Activated naive CD8-positive, alpha-beta T cell treated with anti-CD3 and anti-CD28 coated beads, Interleukin-2, amount 10 ng/mL, durations not matched to agents 7 days and 5 days (primary cell): ENCODE data around the gene FCN2. TPM values are rescaled to one million over a fixed set of nuclear protein-coding genes. Genes with fewer than 3 reads are reported as not detected.
"Not testable (repeated sequence)": the region's sequence is repeated elsewhere in the genome, so short reads cannot be mapped to it uniquely, and the experiment has no call there.

Experiments
- ATAC-seq: fragments of 150-1000 bp; cut with Tn5 transposase; one replicate; pipeline ENCODE4 v1.10.0; 2021; ENCODE audit warnings: low read depth, moderate library complexity
- POLR2A ChIA-PET: fragments of 350-600 bp; sonication (Branson Sonifier 250); formaldehyde crosslinking; loops from one replicate; lab custom pipeline; 2021; ENCODE audit warnings: antibody characterized with exemption; lab: Charles Lee
- DNase-seq: peaks from one replicate; pipeline ENCODE4 v3.0.0; 2021
- H3K27ac Mint-ChIP-seq: one replicate; pipeline ENCODE4 v1.8.0; 2022; ENCODE audit warnings: mild to moderate bottlenecking, mixed read lengths
- H3K27me3 Mint-ChIP-seq: one replicate; pipeline ENCODE4 v1.8.0; 2022; ENCODE audit warnings: mild to moderate bottlenecking, moderate library complexity, mixed read lengths
- H3K36me3 Mint-ChIP-seq: one replicate; pipeline ENCODE4 v1.8.0; 2021; ENCODE audit warnings: mild to moderate bottlenecking, mixed read lengths
- H3K4me1 Mint-ChIP-seq: one replicate; pipeline ENCODE4 v1.8.0; 2021; ENCODE audit warnings: mixed read lengths
- H3K4me3 Mint-ChIP-seq: one replicate; pipeline ENCODE4 v1.8.0; 2022; ENCODE audit warnings: mild to moderate bottlenecking, moderate library complexity, mixed read lengths
- H3K9me3 Mint-ChIP-seq: one replicate; pipeline ENCODE4 v1.8.0; 2021; ENCODE audit warnings: mixed read lengths
- total RNA-seq, 2 experiments: library from RNA; stranded (reverse); gene quantifications; one replicate each; pipeline ENCODE4 v1.2.3, GENCODE V29; 2021

FCN2 gene
- total RNA-seq, 2 experiments from 2014 or later = not detected

DNA sequence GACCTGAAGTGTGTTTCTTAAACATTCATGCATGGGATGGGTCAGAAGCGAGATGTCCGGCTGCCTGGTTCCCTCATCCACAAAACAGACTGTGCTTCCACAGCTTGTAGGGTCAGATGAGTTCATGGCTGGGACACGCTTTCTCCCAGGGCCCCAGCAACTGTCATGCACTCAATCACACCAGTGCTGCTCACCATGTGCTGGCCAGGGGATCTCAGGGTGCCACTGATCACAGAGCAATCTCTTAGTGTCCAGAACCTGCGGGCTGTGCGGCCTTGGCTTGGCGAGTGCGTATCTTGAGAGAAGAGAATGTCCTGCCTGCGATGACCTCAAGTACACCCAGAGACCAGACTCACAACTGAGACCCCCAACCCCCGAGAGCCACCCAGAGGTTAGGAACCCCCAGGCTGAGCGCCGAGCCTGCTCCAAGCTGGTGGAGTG lies 26.0 kb upstream of the FCN2 start:
- Mint-ChIP-seq H3K4me3 (no peak overlapping the region), H3K36me3 (no peaks in the 10 kb centered on the region), H3K27me3 (no peaks in the 10 kb centered on the region), H3K4me1 (no peaks in the 10 kb centered on the region), H3K27ac (no peak overlapping the region), H3K9me3 (peaks cover 4% of the 10 kb centered on the region)
- ATAC-seq = no peak
- POLR2A ChIA-PET = no interaction called here
- no peak for DNase-seq

DNA sequence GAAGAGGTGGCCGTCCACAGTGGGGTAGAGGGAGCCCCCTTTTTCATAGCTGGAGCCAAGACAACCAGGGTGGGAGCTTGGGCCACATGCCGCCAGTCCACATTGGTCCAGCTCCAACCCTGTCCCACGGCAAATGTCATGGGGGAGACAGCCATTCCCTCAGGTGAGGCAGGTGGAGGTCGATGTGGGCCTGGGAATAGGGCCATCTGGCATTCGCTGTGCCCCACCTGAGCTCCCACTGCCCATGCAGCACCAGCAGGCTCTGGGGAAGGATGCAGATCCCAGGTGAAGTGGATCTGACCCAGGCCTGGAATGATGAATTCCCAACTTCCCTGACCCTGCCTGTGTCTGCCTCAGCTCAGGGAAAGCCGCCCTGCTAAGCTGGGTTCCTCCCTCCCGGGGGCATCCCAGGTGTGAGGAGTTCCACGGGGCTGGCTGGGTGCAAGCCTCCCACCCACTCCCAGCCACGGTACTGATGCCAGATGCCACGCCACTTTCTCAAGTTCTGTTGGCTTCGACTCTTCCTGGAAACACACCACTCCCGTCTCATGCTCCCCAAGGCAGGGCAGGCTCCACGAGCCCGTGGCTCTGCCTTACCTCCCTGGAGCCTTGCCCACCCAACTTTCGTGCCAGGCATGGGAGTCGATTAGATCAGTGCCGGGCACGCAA lies 25.2 kb upstream of the FCN2 start:
- Mint-ChIP-seq H3K9me3 (peaks cover 6% of the 10 kb centered on the region), H3K4me3 (no peak overlapping the region), H3K4me1 (no peaks in the 10 kb centered on the region), H3K36me3 (no peaks in the 10 kb centered on the region), H3K27me3 (no peaks in the 10 kb centered on the region), H3K27ac (no peak overlapping the region)
- no peak for DNase-seq
- ATAC-seq = no peak
- POLR2A ChIA-PET = no interaction called here

DNA sequence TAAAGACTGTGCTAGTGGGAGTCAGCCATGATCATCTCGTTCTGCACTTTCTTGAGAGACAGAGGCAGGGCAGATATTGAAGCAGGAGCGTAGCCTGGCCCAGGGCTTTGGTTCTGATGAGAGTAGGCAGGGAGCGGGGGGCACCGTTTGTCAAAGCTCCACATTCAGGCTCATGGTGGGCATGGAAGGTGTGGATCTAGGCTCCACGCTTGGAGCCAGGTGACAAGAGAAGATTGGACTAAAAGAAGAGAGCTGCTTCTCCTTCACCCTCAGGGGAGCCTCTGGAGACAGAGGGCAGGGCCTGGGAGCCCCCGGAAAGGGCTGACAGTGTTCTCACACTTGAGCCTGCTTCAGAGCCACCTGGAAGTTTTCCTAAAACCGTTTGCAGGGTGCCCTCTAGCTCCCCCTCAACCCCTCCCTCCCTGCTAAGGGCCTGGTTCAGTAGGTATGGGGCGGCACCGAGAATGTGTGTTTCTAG lies 24.7 kb upstream of the FCN2 start:
- POLR2A ChIA-PET = no interaction called here
- Mint-ChIP-seq H3K9me3 (peaks cover 7% of the 10 kb centered on the region), H3K27ac (no peak overlapping the region), H3K36me3 (no peaks in the 10 kb centered on the region), H3K4me1 (no peaks in the 10 kb centered on the region), H3K4me3 (no peak overlapping the region), H3K27me3 (no peaks in the 10 kb centered on the region)
- ATAC-seq (no peak), DNase-seq (no peak)

DNA sequence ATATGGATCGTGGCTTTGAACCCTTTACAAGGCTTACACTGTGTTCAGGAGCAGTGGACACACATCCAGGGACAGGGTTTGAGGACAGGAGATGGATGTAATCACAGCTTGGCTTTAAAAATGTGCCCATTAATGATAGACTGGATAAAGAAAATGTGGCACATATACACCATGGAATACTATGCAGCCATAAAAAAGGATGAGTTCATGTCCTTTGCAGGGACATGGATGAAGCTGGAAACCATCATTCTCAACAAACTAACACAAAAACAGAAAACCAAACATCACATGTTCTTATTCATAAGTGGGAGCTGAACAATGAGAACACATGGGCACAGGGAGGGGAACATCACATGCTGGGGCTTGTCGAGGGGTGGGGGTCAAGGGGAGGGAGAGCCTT lies 23.2 kb upstream of the FCN2 start:
- H3K36me3 Mint-ChIP-seq, H3K27ac Mint-ChIP-seq, DNase-seq, H3K4me1 Mint-ChIP-seq, H3K4me3 Mint-ChIP-seq, ATAC-seq, POLR2A ChIA-PET, H3K9me3 Mint-ChIP-seq, H3K27me3 Mint-ChIP-seq: not testable (repeated sequence)

DNA sequence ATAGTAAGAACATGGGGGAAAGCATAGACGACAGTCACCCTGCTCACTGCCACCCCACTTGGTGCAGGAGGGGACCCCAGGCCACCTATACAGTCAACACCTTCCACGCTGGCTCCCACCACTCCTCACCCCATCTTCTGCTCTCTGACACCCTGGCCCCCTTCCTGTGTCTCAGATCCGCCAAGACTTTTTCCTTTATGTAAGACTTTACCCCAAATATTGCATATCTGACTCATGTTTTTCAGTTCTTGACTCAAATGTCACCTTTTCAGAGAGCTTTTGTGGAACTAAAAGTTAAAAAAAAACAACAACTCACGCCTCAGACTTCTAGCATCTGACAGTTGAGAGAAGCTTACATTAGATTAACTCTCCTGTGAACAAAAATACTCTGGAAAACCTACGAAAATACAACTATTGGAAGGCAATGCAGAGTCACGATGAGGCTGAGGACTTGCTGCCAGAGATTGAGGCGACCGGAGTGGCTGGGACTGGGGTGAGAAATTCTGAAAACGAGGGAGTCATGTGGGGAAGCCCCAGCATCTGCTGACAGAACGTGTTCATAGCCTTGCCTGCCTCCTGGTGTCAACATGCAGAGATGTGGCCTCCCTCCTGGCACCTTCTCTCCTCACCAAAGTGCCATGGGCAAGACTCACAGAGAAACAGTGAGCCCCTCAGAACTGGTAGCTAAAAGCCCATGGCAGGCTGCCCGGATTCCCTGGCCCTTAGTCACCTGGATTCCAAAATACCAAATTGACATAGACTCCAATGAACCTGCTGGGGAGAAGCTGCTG lies 22.4 kb upstream of the FCN2 start:
- Mint-ChIP-seq H3K36me3 (no peaks in the 10 kb centered on the region), H3K27ac (no peak overlapping the region), H3K9me3 (peaks cover 7% of the 10 kb centered on the region), H3K4me1 (no peaks in the 10 kb centered on the region), H3K4me3 (no peak overlapping the region), H3K27me3 (no peaks in the 10 kb centered on the region)
- POLR2A ChIA-PET = no interaction called here
- no peak for DNase-seq
- ATAC-seq = no peak

DNA sequence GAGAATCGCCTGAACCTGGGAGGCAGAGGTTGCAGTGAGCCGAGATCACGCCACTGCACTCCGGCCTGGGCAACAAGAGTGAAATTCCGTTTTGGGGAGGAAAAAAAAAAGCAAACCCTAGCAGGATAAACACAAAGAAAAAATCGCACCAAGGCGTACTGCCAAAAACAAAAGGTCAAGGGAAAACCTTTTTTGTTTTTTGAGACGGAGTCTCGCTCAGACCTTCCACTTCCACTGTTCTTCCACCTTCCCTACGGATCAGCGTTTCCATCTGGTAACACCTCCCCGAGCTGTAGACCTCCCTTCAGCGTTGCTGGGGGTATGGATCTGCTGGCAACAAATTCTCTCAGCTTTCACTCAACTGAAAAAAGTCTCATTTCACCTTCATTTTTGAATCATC lies 20.1 kb upstream of the FCN2 start:
- Mint-ChIP-seq H3K9me3 (peaks cover 7% of the 10 kb centered on the region), H3K27me3 (no peaks in the 10 kb centered on the region), H3K36me3 (no peaks in the 10 kb centered on the region), H3K4me1 (no peaks in the 10 kb centered on the region), H3K4me3 (no peak overlapping the region), H3K27ac (no peak overlapping the region)
- POLR2A ChIA-PET = no interaction called here
- ATAC-seq = no peak
- DNase-seq = no peak

DNA sequence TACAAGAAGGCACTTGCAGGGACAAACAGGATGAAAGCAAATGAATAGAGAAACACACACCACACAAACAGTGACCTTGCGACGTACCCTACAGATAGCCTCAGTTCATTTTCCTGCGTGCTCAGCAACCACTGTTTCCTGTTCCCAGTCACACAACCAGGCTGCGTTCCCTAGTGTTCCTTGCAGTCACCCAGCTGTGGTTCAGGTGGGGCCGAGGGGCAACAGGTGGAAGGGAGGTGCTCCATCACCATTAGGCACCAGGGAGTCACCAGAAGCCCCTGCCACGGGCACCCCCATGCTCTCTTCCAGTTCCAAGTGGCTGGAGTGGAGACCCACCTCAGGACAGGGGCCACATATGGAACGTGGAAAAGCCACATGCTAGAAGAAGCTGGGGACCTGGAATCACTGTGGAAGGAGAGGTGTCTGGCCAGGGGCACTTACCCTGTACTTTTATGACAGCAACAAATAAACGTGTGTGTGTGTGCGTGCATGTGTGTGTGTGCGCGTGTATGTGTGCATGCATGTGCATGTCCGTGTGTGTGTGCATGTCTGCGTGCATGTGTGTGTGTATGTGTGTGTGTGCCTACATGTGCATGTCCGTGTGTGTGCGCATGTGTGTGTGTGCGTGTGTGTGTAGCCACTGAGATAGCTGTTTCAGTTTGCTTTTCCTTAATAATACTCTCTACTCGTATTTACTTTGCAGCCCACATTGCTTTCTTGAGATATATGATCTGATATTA lies 18.8 kb upstream of the FCN2 start:
- no peak for DNase-seq
- Mint-ChIP-seq H3K27me3 (no peaks in the 10 kb centered on the region), H3K36me3 (no peaks in the 10 kb centered on the region), H3K4me3 (no peak overlapping the region), H3K27ac (no peak overlapping the region), H3K4me1 (no peaks in the 10 kb centered on the region), H3K9me3 (peaks cover 7% of the 10 kb centered on the region)
- POLR2A ChIA-PET = no interaction called here
- ATAC-seq = no peak

DNA sequence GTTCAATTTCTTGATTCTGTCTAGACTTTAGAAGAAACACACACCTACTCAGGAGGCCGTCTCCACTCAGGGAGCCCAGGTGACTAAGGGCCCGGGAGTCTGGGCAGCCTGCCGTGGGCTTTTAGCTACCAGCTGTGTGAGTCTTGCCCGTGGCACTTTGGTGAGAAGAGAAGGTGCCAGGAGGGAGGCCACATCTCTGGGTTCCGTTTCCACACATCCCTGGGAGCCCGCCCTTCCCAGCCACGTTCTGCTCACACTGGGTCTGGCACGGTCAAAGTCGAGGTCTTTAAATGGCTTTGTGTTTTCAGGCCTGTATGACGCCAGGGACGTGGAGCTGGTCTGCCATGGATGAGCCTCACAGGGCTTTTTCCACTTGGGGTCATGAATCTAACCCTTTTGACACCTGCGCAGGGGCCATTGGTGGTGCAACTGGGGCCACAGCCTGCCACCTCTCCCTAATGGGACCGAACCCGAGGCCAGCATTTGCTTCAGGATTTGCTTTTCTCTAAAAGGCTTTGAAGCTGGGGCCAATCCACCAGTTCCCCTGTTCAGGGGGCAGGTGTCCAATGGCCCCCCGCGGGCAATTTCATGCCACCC lies 17.2 kb upstream of the FCN2 start:
- no peak for ATAC-seq
- Mint-ChIP-seq H3K27me3 (no peaks in the 10 kb centered on the region), H3K36me3 (no peaks in the 10 kb centered on the region), H3K4me1 (no peaks in the 10 kb centered on the region), H3K27ac (no peak overlapping the region), H3K4me3 (no peak overlapping the region), H3K9me3 (peaks cover 4% of the 10 kb centered on the region)
- DNase-seq = no peak
- POLR2A ChIA-PET = no interaction called here

DNA sequence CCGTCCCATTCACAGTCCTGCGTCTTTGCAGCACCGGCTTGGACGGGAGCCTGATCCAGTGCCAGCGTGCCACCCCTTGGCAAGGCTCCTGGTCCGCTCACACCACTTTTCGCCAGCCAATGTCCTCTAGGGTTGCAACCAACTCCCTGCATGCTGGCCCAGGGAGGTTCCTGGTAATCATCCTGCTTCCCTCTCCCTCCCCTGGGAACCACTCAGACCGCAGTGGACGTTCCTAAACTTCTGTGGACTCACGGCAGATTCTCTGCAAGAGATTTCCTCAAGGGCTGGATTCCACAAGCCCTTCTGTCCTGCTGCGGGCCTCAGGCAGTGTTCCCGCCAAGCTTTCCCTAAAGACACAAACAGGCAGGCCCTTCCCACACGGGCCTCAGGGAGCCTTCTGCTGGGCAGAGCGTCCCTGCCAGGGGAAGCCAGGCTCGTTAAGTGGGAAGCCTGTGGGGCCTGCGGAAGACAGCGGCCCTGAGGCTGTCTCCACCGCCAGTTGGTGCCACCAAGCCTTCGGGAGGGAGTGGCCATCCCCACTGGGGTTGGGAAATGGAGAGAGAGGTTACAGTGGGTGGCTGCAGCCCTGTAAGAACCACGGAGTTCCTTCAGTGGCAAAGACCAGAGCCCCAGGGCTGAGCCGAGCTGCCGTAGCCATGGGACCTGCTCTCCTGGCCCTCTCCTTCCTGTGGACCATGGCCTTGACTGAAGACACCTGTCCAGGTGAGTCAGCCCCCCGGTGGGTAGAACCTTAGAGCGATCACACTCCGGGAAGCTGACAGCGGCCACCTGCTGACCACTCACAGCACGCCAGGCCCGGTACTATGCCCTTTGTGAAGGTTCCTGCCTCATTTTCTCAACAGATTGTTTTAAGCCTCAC lies 16.4 kb upstream of the FCN2 start:
- Mint-ChIP-seq H3K27ac (no peak overlapping the region), H3K27me3 (no peaks in the 10 kb centered on the region), H3K4me1 (no peaks in the 10 kb centered on the region), H3K4me3 (no peak overlapping the region), H3K36me3 (no peaks in the 10 kb centered on the region), H3K9me3 (peaks cover 4% of the 10 kb centered on the region)
- no peak for ATAC-seq
- DNase-seq = no peak
- POLR2A ChIA-PET = no interaction called here

DNA sequence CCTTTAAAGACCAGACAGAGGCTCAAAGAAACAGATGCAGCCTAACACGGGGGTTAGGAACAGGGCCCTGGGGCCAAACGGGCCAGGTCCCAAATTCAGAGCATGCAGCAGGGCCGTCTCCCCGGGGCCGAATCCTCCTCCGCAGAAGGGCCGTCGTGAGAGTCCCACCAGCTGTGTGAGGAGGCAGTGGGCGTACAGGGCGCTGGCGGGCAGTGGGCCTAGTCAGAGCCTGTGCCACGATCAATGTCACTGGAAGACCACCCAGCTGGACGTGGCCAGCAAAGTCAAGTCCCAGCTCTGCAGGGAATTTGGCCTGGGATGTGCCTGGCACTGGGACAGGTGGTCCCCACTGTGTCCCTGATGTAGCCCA lies 15.8 kb upstream of the FCN2 start:
- no peaks in the 10 kb centered on the region for H3K27me3 Mint-ChIP-seq
- H3K27ac Mint-ChIP-seq = no peak overlapping the region
- H3K4me3 Mint-ChIP-seq = no peak overlapping the region
- H3K4me1 Mint-ChIP-seq = no peaks in the 10 kb centered on the region
- POLR2A ChIA-PET = no interaction called here
- ATAC-seq (no peak), DNase-seq (no peak)
- H3K9me3 Mint-ChIP-seq = peaks cover 4% of the 10 kb centered on the region
- H3K36me3 Mint-ChIP-seq = no peaks in the 10 kb centered on the region

DNA sequence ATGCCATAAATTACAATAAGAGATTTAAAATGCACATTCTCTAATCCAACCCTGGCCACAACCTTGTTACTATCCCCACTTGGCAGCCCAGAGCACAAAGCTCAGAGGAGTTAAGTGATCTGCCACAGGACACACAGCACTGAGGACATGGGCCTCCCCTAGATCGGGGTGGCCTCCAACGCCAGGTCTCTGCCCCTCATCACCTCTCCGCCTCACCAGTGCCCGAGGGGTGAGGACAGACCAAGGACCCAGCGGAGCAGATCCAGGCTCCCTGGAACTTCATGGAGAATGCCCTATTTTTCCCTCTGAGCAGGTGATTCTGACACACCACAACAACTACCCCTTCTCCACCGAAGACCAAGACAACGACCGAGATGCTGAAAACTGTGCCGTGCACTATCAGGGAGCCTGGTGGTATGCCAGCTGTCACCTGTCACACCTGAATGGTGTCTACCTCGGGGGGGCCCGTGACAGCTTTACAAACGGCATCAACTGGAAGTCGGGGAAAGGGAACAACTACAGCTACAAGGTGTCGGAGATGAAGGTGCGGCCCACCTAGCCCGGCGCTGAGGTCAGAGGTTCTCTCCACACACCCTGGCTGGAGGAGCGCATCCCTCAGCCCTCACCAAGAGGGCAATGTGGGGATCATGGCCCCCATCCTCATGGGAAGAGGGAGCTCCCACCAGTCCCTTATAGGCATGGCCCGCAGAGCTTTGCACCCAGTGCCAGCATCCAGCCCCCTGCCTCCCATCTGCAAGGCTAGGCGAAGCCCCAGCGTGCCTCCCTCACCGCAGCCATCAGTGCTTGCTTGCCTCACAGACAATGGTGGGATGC lies 12.5 kb upstream of the FCN2 start:
- H3K27ac Mint-ChIP-seq = no peak overlapping the region
- H3K4me1 Mint-ChIP-seq = no peaks in the 10 kb centered on the region
- H3K27me3 Mint-ChIP-seq = no peaks in the 10 kb centered on the region
- ATAC-seq (no peak), DNase-seq (no peak)
- H3K9me3 Mint-ChIP-seq = no peaks in the 10 kb centered on the region
- no peaks in the 10 kb centered on the region for H3K36me3 Mint-ChIP-seq
- no peak overlapping the region for H3K4me3 Mint-ChIP-seq
- POLR2A ChIA-PET = no interaction called here
